GM19025 (cell line): ENCODE measurements around the gene GNAL.
A peak's percentile ranks its signal among the peaks of the same experiment; 100 is the strongest.
"Not testable (repeated sequence)": the region's sequence is repeated elsewhere in the genome, so short reads cannot be mapped to it uniquely, and the experiment has no call there.

ENCODE experiments used
- ATAC-seq: cut with Tn5 transposase; IDR thresholded peaks from one replicate; pipeline ENCODE4 v1.9.1; 2021; ENCODE audit warnings: mild to moderate bottlenecking, low read depth, moderate library complexity; ENCODE audit not compliant: unreplicated experiment

The GNAL gene

DNA sequence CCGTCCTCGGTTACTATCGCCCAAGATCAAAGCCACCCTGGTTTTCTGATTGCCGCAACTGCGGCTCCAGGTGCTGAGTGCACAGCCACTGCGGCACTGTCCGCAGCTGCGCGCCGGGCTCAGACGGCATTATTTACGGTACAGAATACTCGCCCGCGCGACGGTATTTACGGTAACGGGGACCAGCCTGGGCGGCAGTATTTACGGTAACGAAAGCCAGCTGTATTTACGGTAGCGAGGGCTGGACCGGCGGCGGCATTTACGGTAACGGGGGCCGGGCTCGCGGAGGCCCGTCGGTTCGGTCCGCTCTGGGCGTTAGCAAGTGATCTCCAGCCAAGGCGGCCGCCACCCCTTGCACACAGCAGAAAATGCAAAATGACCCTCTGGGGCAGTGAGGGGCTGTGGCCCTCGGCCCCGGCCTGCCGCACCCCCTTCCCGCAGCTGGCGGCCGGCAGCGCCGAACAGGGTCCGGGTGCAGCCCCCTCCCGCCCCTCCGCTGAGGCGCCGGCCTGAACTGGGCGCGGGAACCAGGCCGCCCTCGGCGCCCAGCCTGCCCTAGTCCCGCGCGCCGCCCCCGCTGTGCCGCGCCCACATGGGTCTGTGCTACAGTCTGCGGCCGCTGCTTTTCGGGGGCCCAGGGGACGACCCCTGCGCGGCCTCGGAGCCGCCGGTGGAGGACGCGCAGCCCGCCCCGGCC lies at the start of gene GNAL:
GNAL (plus strand) TSS at position 293 of the 697 bp plus-strand sequence; CDS start at position 593, 300 bp downstream.
- ATAC-seq = peak; percentile 67

DNA sequence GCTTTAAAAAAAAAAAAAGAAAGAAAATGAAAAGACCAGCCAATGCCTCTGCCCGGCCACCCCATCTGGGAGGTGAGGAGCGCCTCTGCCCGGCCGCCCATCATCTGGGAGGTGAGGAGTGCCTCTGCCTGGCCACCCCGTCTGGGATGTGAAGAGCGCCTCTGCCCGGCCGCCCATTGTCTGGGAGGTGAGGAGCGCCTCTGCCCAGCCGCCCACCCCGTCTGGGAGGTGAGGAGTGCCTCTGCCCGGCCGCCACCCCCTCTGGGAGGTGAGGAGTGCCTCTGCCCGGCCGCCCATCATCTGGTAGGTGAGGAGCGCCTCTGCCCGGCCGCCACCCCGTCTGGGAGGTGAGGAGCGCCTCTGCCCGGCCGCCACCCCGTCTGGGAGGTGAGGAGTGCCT lies 41.8 kb upstream of the GNAL start:
- ATAC-seq = not testable (repeated sequence)

DNA sequence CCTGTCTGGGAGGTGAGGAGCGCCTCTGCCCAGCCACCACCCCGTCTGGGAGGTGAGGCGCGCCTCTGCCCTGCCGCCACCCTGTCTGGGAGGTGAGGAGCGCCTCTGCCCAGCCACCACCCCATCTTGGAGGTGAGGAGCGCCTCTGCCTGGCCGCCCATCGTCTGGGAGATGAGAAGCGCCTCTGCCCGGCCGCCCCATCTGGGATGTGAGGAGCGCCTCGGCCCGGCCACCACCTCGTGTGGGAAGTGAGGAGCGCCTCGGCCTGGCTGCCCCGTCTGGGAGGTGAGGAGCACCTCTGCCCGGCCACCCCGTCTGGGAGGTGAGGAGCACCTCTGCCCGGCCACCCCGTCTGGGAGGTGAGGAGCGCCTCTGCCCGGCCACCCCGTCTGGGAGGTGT lies 41.3 kb upstream of the GNAL start:
- not testable (repeated sequence) for ATAC-seq

DNA sequence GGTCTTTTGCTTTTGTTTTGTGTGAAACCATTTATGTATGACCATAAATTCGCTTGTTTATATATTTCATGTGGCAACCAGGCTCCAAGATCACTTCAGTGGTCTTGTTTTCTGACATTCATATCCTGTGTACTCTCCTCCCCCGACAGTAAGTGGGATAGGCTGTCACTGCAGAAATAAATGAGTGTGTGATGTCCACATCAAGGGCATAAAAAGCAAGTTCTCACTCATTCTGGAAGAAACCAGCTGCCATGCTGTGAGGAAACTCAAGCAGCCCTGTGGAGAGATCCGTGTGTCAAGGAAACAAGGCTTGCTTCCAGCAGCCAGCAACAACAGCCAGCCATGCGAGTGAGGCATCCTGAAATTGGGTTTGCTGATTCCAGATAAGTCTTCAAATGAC lies 39.2 kb upstream of the GNAL start:
- ATAC-seq = no peak

DNA sequence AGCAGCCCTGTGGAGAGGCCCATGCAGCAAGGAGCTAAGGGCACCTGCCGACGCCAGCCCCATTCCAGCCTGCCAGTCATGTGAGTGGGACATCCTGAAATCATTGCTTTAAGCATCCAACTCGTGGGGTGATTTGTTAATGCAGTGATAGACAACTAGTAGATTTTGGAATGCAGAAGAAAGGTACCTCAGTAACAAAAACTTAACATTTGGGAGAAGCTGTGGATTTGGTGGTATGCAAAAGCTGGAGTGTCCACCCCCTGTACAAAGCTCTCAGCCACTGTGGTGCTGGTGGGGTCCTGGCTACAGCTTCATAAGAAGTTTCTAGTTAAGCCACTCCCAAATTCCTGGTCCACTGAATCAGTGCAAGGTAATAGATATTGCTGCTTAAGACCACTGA lies 37.2 kb upstream of the GNAL start:
- ATAC-seq = no peak

DNA sequence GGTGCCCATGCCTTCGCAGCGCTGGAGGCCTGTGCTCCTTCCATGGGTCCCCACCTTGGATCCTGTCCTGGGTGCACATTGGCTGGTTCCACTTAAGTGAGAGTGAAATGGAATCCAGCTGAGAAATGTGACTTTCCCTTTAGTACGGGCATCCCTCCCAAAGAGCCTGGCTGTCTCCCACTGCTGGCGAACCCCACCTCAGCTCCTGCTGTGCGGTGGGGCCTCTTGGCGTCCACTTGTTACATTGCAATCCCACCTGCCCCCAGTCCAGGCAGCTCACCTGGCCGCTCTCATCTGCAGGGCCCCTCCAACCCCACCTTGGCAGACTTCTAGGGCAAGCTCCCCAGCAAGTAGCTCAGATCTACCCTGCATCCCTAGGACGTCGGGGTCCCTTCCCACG lies 35.5 kb upstream of the GNAL start:
- ATAC-seq = no peak

DNA sequence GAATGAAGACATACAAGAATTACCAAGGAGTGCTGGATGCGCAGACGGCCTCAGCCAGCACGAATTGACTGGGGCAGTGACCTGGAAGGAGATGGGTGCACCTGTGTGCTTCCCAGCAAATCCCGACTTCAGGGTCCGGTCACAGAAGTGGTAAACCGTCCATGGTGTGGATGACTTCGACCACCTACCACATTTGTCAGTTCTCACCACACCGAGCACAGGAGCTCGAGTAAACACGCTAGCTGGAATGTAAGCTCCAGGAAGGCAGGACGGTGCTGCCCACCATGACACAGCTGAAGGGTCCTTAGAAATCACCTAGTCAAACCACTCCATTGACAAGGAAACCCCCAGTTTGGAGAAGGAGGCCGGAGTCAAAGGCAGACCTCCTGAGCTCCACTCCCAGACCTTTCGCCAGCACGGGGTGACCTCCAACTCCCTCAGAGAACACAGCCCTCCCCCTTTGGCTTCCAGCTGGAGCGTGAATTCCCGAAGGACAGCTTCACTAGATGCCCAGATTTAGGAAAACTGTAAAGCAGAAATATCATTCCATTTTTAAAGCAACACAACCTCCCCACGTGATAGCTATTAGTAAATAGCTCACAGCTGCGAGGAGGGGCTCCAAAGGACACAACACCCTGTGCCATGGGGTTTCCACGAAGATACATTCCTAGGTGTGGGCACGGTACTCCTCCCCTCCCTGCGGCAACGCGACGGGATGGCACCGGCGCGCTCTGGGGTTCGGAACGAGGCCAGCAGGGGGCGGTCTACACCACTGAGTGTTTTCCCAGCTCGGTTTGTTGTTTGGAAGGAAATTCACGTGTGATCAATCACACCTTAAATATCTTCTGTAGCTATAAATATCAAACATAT lies 34.1 kb upstream of the GNAL start:
- ATAC-seq = no peak

DNA sequence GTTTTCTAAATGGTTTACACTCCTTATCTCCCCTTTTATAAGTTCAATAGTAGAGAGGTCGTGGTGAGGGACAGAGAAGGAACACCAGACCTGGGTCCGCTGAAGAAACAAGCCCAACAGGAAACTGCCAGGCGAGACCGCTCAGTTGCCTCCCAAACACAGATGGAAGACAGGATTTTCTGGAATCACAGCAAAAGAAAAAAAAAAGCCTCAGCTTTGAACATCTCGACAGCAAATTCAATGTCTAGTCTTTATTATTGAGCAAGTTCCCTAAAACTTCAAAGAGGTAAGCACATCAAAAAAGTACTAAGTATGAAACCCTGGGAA lies 33.5 kb upstream of the GNAL start:
- ATAC-seq = no peak

DNA sequence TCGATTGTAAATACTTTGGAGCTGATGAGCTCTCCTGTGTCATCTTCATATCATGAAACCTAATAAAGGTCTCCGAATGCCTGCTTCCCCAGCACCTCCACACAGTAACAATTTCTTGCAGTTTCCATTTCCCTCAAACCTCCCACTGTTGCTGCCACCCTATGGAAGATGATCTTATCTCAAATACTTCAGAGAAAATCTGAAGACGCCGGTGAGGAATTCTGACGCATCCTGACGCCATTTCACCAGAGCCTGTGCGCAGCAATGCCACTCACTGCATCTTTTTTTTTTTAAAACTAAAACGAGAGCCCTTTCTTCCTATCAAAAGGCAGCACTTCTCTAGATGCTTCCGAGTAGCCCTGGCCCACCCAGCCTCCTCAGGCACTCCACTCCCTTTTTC lies 31.9 kb upstream of the GNAL start:
- no peak for ATAC-seq

DNA sequence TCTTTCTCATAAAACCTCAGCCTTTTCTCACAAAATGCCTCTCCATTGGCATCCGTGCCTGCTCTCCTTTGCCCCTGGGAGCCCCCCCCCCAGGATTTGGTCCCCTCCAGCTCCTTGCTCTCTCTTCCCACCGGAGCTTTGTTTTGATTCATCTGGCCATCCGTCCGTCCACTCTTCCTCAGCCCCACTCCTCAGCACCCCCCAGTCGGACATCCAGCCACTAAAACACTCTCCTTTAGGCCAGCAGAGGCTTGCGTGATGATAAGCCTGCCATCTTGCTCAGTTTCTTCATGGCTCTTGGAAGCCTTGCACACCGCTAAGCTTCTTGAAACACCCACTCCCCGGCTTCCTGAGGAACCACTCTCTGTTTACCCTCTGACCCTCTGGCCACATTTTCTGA lies 31.5 kb upstream of the GNAL start:
- no peak for ATAC-seq

DNA sequence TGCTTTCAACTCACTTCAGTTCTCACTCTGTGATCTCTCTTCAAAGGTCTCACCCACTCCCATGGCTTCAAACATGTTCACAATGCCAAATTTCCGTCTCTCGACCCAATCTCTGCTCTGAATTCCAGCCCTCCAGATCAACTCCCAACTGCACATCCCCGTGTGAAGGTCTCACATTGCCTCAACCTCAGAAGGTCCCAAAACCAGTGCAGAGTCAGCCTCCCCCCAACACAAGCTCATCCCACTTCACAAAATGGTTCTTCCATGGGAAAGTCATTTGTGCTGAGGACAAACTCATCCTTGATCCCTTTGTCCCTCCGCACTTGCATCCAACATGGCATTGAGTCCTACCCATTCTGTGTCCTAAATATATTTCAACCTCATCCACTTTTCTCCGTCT lies 31.0 kb upstream of the GNAL start:
- no peak for ATAC-seq

DNA sequence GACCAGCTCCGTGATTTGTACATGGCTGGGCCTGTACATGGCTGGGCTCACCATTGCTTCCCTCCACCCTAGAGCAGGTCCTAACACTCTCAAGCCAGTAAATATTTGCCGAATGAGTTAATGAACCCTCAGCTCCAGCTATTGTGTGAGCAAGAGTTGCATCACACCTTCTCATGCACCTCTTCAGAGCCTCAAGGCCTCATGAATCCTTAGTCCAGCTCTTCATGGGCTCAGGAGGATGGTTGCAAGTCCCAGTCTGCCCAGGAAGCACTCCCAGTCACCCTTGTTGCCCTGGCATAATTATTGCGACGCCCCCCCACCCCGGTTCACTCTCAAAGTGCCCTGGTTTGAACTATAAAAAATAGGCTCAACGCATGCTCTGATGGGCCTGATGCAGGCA lies 30.1 kb upstream of the GNAL start:
- no peak for ATAC-seq

DNA sequence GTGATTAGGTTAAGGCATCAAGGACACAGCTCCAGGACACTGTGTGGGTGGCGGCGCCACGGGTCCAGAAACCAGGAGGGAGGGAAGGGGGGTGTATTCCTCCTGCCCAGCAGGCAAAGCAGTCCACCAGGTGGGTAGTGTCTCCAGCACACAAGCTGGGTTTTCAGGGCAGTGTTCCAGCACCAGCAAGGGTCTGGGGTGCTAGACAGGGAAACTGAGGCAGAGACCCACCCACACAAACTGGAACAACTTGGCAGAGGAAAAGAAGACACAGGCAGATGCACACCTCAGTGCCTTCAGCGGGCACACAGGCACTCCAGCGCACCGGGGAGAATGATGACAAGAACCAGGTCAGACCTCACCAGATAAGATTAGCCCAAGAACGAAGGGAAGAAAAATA lies 28.4 kb upstream of the GNAL start:
- no peak for ATAC-seq

DNA sequence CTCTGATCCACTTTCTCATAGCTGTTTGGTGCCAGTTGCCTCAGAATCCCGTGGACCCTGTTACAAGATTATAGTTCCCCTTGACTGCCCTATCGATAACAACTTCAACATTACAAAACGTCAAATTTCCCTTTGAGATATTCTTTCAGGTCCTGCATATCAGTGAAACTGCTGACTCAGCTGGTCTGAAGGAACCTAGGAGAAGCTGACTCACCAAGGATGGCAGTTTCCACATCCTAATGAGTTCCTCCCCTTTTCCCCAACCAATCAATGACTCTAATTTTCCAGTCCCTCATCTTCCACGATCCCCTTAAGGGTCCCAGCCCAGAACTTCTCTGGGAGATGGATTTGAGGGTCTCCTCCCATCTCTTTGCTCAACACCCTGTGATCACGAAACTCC lies 27.6 kb upstream of the GNAL start:
- no peak for ATAC-seq

DNA sequence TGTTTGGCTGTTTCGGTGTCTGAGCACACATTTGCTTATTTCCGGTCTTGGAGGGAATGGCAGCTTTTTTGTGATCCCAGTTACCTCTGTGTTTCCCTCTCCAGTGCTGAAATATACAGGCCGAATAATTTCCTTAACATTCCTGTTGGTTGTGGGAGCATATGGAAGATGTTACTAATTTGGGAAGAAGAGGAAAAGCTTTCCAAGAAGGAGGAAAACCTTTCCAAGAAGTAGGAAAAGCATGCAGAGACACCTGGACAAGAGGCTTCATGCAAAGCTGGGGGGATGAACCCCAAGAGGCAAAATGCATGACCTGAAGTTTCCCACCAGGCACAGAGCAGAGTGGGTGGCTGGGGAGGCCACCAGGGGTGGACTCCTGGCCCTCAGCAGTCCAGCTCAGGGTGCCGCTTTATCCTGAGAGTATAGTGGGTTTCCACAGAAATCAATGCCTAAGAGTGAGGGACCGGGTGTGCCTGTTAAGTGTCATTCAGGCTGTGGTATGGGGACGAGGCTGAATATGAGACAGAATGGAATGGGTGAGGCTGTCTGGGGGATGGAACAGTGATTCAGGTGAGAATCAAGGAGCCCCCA lies 25.5 kb upstream of the GNAL start:
- no peak for ATAC-seq

DNA sequence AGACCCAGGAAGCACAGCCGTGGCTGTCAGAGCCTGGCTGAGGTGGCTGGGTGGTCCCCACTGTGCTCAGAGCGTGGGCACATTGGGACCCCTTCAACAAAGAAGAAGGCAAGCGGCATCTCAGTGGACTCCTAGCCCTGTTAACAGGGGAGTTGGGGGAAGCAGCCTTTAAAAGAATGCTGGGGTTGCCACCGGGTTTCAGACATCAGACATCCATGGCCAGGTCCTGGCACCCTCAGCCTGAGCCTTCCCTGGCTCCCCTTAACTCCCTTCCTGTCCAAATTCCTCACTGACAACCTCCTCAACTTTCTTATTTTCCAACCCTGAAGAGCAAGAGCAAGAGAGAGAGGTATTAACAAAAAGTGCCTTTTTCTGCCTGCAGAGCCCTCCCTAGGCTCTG lies 24.8 kb upstream of the GNAL start:
- ATAC-seq = no peak

DNA sequence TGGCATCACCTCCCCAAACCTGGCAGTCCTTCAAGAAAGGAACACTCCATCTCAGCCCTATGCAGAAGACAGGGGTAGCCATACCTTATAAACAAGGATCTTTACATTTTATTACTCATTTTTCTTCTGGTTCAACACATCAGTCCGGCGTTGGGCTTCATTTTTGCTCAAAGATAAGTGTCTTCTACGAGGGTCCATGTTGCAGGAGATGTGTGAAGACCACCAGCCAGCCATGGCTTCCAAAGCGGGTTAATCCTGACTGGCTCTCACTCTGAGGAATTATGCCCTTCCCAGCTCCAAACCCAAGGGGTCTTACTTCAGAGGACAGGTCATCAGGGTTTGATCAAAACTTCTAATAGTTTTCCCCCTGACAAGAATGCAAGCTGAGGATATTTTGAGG lies 23.9 kb upstream of the GNAL start:
- no peak for ATAC-seq

DNA sequence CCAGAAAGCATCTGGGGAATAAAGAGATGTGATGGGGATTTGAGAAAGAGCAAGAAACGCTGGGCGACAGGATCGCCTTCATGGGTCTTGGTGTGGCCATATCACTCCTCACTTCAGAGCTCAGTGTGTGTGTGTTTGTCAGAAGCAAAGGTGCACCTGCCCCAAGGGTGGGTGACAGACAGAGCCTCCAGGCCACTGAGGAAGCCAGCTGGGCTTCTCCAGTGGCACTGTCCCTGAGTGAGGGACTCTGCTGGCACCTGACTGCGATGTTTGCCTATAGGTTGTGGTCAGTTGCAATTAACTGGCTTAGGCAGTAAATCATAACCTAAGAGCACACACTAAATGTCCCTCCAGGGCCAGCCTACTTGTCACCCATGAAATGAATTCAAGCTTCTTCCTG lies 23.5 kb upstream of the GNAL start:
- ATAC-seq = no peak

DNA sequence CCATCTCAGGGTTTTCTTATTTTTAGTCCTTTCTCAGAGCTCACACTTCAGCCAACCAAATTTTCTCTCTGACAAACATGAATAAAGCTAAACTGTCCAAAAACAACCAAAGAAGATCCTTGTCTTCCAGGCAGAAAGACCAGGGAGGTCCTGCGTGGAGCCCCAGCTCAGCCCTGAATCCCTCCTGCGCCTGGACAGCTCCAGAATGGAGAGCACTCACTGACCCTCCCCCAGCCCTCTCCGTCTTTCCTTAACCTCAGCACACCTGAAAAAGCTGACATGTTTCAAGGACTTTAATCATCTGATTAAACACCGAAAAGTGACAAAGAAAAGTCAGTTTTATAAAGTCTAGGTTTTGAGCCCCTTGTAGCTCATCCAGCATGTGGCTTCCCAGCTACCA lies 22.9 kb upstream of the GNAL start:
- ATAC-seq = no peak

DNA sequence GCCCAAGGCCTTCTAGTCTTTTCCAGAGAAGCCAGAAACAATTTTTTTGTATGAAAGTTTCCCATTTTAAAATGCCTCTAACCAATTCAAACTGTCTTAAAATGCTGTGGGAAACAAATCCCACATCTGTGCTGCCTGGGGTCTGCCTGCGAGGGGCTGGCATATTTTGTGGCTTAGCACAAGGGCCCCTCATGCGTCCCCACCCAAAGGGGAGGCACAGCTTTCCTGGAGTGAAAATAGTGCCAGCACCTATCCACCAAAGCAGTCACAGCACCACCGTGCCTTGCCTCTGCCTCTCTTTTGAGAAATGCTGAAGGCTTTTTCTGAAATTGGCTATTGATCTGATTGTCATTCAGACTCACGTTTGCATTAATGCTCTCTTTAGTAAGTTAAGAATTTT lies 22.2 kb upstream of the GNAL start:
- no peak for ATAC-seq

DNA sequence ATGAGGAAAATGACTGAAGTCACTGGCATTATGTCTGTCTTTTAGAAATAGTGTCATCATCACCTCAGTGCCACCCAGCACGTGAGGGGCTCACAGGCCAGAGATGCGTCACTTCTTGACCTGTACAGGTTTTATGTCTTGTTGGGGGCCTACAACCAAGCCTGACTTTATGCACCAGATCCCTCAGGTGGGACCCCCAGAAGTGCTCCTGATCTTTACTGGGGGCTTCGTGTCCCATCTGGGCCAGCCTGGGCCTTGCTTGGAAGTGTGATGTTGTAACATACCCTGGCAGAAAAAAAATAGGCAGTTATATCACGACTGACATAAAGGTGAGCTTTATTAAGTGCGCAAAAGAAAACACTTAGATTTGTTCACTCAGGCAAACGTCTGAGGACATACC lies 21.5 kb upstream of the GNAL start:
- no peak for ATAC-seq
